Nephron progenitor cell (in vitro differentiated cells): ENCODE results near the gene PHAX.
A peak's percentile ranks its signal among the peaks of the same experiment; 100 is the strongest.
"Not testable (repeated sequence)": the region's sequence is repeated elsewhere in the genome, so short reads cannot be mapped to it uniquely, and the experiment has no call there.

Experiments used
- DNase-seq: peaks from one replicate; pipeline ENCODE4 v3.0.0; 2021
- H3K27ac Mint-ChIP-seq: 2 replicates; pipeline ENCODE4 v1.8.0; 2021; ENCODE audit warnings: mild to moderate bottlenecking, moderate library complexity, mixed read lengths
- H3K27me3 Mint-ChIP-seq: 2 replicates; pipeline ENCODE4 v1.8.0; 2021; ENCODE audit warnings: mild to moderate bottlenecking, low read depth, mixed read lengths; ENCODE audit not compliant: poor library complexity
- H3K36me3 Mint-ChIP-seq: 2 replicates; pipeline ENCODE4 v1.8.0; 2021; ENCODE audit warnings: low read depth, mixed read lengths
- H3K4me1 Mint-ChIP-seq: 2 replicates; pipeline ENCODE4 v1.8.0; 2021; ENCODE audit warnings: mixed read lengths
- H3K4me3 Mint-ChIP-seq: 2 replicates; pipeline ENCODE4 v1.8.0; 2021; ENCODE audit warnings: mild to moderate bottlenecking, moderate library complexity, mixed read lengths
- H3K9me3 Mint-ChIP-seq: 2 replicates; pipeline ENCODE4 v1.8.0; 2021; ENCODE audit warnings: mild to moderate bottlenecking, moderate library complexity, mixed read lengths
- TF ChIP-seq, protein P1 (sequence below): fragments of 200-600 bp; sonication (generic); IDR thresholded peaks from 2 replicates; pipeline ENCODE4 v1.5.0; 2021; ENCODE audit warnings: antibody characterized with exemption

PHAX gene

GRCh38 chr5:126613941-126614592, 13.3 kb downstream of the PHAX start:
- TF ChIP-seq, protein P1, sequence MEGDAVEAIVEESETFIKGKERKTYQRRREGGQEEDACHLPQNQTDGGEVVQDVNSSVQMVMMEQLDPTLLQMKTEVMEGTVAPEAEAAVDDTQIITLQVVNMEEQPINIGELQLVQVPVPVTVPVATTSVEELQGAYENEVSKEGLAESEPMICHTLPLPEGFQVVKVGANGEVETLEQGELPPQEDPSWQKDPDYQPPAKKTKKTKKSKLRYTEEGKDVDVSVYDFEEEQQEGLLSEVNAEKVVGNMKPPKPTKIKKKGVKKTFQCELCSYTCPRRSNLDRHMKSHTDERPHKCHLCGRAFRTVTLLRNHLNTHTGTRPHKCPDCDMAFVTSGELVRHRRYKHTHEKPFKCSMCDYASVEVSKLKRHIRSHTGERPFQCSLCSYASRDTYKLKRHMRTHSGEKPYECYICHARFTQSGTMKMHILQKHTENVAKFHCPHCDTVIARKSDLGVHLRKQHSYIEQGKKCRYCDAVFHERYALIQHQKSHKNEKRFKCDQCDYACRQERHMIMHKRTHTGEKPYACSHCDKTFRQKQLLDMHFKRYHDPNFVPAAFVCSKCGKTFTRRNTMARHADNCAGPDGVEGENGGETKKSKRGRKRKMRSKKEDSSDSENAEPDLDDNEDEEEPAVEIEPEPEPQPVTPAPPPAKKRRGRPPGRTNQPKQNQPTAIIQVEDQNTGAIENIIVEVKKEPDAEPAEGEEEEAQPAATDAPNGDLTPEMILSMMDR, result no peak
- Mint-ChIP-seq H3K9me3 (no peaks in the 10 kb centered on the region), H3K27me3 (no peaks in the 10 kb centered on the region), H3K4me1 (peaks cover 5% of the 10 kb centered on the region), H3K27ac (no peak overlapping the region), H3K4me3 (no peak overlapping the region), H3K36me3 (peaks cover 73% of the 10 kb centered on the region)
- DNase-seq, result no peak

GRCh38 chr5:126615286-126615685, 14.5 kb downstream of the PHAX start:
- H3K9me3 Mint-ChIP-seq, result no peaks in the 10 kb centered on the region
- no peaks in the 10 kb centered on the region for H3K27me3 Mint-ChIP-seq
- TF ChIP-seq, protein P1, result no peak
- H3K36me3 Mint-ChIP-seq, result peaks cover 79% of the 10 kb centered on the region
- H3K4me1 Mint-ChIP-seq, result peaks cover 5% of the 10 kb centered on the region
- no peak overlapping the region for H3K4me3 Mint-ChIP-seq
- H3K27ac Mint-ChIP-seq, result no peak overlapping the region
- no peak for DNase-seq

GRCh38 chr5:126617603-126618002, 16.9 kb downstream of the PHAX start:
- not testable (repeated sequence) for H3K9me3 Mint-ChIP-seq, H3K4me1 Mint-ChIP-seq, H3K4me3 Mint-ChIP-seq, DNase-seq, H3K27me3 Mint-ChIP-seq
- Mint-ChIP-seq H3K36me3 (peaks cover 67% of the 10 kb centered on the region), H3K27ac (peak overlapping the region; percentile 22)

GRCh38 chr5:126619781-126620180, 19.0 kb downstream of the PHAX start:
- TF ChIP-seq, protein P1, result no peak
- H3K4me1 Mint-ChIP-seq, result no peaks in the 10 kb centered on the region
- no peak overlapping the region for H3K27ac Mint-ChIP-seq
- H3K9me3 Mint-ChIP-seq, result no peaks in the 10 kb centered on the region
- H3K36me3 Mint-ChIP-seq, result peaks cover 69% of the 10 kb centered on the region
- no peak overlapping the region for H3K4me3 Mint-ChIP-seq
- no peaks in the 10 kb centered on the region for H3K27me3 Mint-ChIP-seq
- no peak for DNase-seq

- Mint-ChIP-seq H3K27me3 (no peaks in the 10 kb centered on the region), H3K4me3 (no peak overlapping the region), H3K36me3 (peaks cover 62% of the 10 kb centered on the region), H3K9me3 (no peaks in the 10 kb centered on the region), H3K4me1 (no peaks in the 10 kb centered on the region), H3K27ac (no peak overlapping the region)
- TF ChIP-seq, protein P1, result no peak
- DNase-seq, result no peak
Observed at GRCh38 chr5:126624534-126624933, 23.8 kb downstream of the PHAX start.

DNA sequence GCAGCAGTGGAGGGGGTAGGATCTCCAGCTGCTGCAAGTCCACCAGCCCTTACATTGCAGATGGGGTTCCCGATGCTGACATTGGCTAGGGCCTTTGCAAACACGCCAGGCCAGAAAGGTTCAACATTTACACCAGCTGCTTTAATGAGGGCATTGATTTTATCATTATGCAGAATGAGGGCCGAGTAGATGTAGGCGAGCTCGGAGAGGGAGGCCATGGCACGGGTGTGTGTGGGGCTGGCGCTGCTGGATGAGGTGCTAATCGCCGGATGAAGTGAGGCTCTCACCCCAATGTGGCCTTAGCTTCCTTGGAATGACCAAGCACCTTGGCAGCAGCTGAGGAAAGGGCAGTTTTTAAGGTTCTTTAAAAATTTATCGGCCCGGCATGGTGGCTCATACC, 27.4 kb downstream of the PHAX start:
- H3K27ac Mint-ChIP-seq, result no peak overlapping the region
- H3K36me3 Mint-ChIP-seq, result peaks cover 41% of the 10 kb centered on the region
- H3K9me3 Mint-ChIP-seq, result no peaks in the 10 kb centered on the region
- H3K4me1 Mint-ChIP-seq, result peaks cover 6% of the 10 kb centered on the region
- no peak overlapping the region for H3K4me3 Mint-ChIP-seq
- no peak for DNase-seq
- TF ChIP-seq, protein P1, result no peak
- no peaks in the 10 kb centered on the region for H3K27me3 Mint-ChIP-seq
